ENCODE data around the gene CAMK1G. TPM values are rescaled to one million over a fixed set of nuclear protein-coding genes. Genes with fewer than 3 reads are reported as not detected.

Gene CAMK1G
- total RNA-seq, 1 experiment from 2014 or later, result not detected

DNA sequence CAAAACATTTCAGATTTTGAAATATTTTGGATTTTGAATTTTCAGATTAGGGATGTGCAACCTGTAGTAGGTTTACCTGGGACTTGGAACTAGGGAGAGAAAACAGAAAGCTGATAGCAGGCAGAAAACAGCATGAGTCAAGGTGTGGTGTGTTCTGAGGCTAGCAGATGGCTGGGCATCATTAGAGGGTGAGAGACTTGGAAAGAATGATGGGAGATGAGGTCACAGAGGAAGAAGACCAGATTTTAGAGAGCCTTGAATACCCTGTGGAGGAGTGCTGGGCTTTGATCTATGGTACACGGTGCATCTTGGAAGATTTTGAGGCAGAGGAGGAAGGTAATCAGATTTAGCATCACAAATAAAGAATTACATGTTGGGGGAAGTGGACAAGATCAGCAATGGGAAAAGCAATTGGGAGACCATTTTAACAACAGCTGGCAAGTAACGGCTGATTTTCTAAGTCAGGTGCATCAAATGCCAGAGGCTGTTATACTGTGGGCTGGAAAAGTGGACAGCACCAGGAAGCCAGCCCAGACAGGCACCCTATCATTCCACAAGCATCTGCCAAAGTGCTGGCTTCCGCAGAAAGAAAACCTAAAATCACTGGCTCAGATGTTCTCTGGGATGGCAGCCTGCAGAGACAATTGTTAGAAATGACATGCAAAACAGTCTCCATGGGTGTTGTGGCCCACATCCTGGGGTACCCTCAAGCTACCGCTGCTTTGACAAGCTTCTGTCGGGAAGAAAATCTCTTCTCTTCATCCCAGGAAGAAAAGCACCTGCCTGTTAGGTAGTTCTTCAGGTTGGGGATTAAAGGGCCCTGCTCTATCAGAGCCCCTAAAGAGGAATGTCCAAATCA, 30.9 kb upstream of the CAMK1G start:
- intact Hi-C loops (cut with micrococcal nuclease; ENCODE audit: unreplicated experiment), result no loop called here
- Mint-ChIP-seq H3K4me3 (ENCODE audit: unreplicated experiment) (no peak overlapping the region), H3K9me3 (ENCODE audit: unreplicated experiment) (no peaks in the 10 kb centered on the region), H3K36me3 (ENCODE audit: insufficient read depth, unreplicated experiment) (no peaks in the 10 kb centered on the region), H3K27ac (ENCODE audit: unreplicated experiment) (no peak overlapping the region), H3K27me3 (ENCODE audit: insufficient read depth, unreplicated experiment) (no peaks in the 10 kb centered on the region), H3K4me1 (ENCODE audit: low read depth, unreplicated experiment) (no peaks in the 10 kb centered on the region)
- ChIA-PET POLR2A (no interaction called here), CTCF (no interaction called here)
- no TSS peak for BruUV-seq (replicated peaks)
- Histone ChIP-seq H3K4me3 (ENCODE audit: low read depth, low read length) (no peak overlapping the region), H3K36me3 (ENCODE audit: control insufficient read depth, insufficient read depth, low read length) (no peaks in the 10 kb centered on the region), H3K27me3 (replicated peaks; ENCODE audit: control insufficient read depth, insufficient read depth, low read length) (no peaks in the 10 kb centered on the region), H3K9me3 (no peaks in the 10 kb centered on the region), H3K4me1 (peaks cover 10% of the 10 kb centered on the region)
- TF ChIP-seq, protein P1, sequence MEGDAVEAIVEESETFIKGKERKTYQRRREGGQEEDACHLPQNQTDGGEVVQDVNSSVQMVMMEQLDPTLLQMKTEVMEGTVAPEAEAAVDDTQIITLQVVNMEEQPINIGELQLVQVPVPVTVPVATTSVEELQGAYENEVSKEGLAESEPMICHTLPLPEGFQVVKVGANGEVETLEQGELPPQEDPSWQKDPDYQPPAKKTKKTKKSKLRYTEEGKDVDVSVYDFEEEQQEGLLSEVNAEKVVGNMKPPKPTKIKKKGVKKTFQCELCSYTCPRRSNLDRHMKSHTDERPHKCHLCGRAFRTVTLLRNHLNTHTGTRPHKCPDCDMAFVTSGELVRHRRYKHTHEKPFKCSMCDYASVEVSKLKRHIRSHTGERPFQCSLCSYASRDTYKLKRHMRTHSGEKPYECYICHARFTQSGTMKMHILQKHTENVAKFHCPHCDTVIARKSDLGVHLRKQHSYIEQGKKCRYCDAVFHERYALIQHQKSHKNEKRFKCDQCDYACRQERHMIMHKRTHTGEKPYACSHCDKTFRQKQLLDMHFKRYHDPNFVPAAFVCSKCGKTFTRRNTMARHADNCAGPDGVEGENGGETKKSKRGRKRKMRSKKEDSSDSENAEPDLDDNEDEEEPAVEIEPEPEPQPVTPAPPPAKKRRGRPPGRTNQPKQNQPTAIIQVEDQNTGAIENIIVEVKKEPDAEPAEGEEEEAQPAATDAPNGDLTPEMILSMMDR (IDR thresholded peaks at IDR 0.05; ENCODE audit: insufficient read depth in 1 of 2, low read depth in 1 of 2, low read length in 1 of 2, severe bottlenecking in 1 of 2, unreplicated experiment in 1 of 2), result no peak
- DNase-seq, result no peak

DNA sequence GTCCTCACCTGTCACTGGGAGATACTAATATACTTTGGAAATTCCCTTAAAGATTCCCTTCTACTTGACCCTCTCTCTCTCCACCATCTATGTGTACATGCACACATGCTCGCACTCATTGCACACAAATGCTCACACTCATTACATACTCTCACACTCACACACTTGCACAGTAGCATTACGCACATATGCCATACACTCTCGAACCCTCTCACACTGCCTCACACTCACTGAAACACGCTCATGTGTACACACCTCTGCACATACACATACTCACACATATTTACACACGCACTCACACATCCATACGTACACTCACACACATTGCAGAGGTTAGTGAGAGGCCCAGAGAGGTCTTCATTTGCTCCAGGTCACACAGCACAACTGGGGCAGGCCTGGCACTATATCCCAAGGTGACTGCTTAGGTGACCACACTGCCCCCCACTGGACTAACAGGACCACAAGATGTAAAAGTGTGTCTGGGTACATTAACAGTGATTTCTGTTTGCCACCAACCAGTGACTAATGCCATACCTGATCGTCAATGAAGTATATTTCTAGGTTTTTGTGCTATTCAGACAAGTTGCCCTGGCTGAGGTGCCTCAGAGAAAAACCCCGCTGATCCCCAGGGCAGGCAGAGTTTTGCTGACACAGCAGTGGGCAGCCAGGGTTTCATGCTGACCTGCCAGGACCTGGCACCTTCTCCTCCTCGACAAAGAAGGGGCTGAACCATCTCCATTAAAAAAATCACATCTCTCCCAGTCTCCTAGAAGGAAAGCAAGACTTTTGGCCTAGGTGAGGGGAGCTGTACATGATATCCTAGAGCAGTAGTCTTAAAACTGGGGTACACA, 28.5 kb upstream of the CAMK1G start:
- Histone ChIP-seq H3K9me3 (no peaks in the 10 kb centered on the region), H3K4me3 (ENCODE audit: low read depth, low read length) (no peak overlapping the region), H3K27me3 (replicated peaks; ENCODE audit: control insufficient read depth, insufficient read depth, low read length) (no peaks in the 10 kb centered on the region), H3K4me1 (peaks cover 3% of the 10 kb centered on the region), H3K36me3 (ENCODE audit: control insufficient read depth, insufficient read depth, low read length) (no peaks in the 10 kb centered on the region)
- DNase-seq, result no peak
- TF ChIP-seq, protein P1 (IDR thresholded peaks at IDR 0.05; ENCODE audit: insufficient read depth in 1 of 2, low read depth in 1 of 2, low read length in 1 of 2, severe bottlenecking in 1 of 2, unreplicated experiment in 1 of 2), result no peak
- Mint-ChIP-seq H3K9me3 (ENCODE audit: unreplicated experiment) (no peaks in the 10 kb centered on the region), H3K36me3 (ENCODE audit: insufficient read depth, unreplicated experiment) (no peaks in the 10 kb centered on the region), H3K27me3 (ENCODE audit: insufficient read depth, unreplicated experiment) (no peaks in the 10 kb centered on the region), H3K4me3 (ENCODE audit: unreplicated experiment) (no peak overlapping the region), H3K27ac (ENCODE audit: unreplicated experiment) (no peak overlapping the region), H3K4me1 (ENCODE audit: low read depth, unreplicated experiment) (no peaks in the 10 kb centered on the region)
- CTCF ChIA-PET, result no interaction called here
- BruUV-seq (replicated peaks), result no TSS peak
- POLR2A ChIA-PET, result no interaction called here
- intact Hi-C loops (cut with micrococcal nuclease; ENCODE audit: unreplicated experiment), result no loop called here

DNA sequence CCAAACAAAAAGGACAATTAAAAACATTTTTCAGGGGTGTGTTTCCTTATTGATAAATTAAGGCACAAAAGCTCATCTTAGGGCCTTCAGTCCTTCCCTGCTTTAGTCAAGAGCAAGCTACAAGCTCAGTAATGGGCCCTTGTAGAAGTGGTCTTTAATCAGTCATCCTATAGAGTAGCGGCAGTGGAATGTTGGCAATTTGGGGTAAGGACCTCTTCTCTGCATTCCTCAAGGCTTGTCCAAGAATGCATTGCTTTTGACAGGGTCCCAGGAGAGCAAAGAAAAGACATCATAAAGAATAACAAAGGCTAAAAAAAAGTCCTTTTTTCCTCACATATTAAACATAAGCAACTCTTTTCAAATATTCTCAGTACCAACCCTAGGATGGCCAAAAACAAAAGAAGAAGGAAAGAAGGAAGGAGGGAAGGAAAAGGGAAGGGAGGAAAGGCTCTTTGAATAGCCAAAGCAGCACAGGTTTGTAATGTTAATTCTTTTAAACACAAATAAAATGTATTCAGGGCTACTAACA, 27.3 kb upstream of the CAMK1G start:
- POLR2A ChIA-PET, result no interaction called here
- no peaks in the 10 kb centered on the region for H3K9me3 ChIP-seq
- TF ChIP-seq, protein P1 (IDR thresholded peaks at IDR 0.05; ENCODE audit: insufficient read depth in 1 of 2, low read depth in 1 of 2, low read length in 1 of 2, severe bottlenecking in 1 of 2, unreplicated experiment in 1 of 2), result no peak
- intact Hi-C loops (cut with micrococcal nuclease; ENCODE audit: unreplicated experiment), result no loop called here
- H3K27me3 ChIP-seq (replicated peaks; ENCODE audit: control insufficient read depth, insufficient read depth, low read length), result no peaks in the 10 kb centered on the region
- Mint-ChIP-seq H3K4me1 (ENCODE audit: low read depth, unreplicated experiment) (no peaks in the 10 kb centered on the region), H3K27me3 (ENCODE audit: insufficient read depth, unreplicated experiment) (no peaks in the 10 kb centered on the region), H3K4me3 (ENCODE audit: unreplicated experiment) (no peak overlapping the region), H3K9me3 (ENCODE audit: unreplicated experiment) (no peaks in the 10 kb centered on the region), H3K27ac (ENCODE audit: unreplicated experiment) (no peak overlapping the region), H3K36me3 (ENCODE audit: insufficient read depth, unreplicated experiment) (no peaks in the 10 kb centered on the region)
- CTCF ChIA-PET, result no interaction called here
- DNase-seq, result no peak
- no peak overlapping the region for H3K4me3 ChIP-seq (ENCODE audit: low read depth, low read length)
- no peaks in the 10 kb centered on the region for H3K36me3 ChIP-seq (ENCODE audit: control insufficient read depth, insufficient read depth, low read length)
- no TSS peak for BruUV-seq (replicated peaks)
- no peaks in the 10 kb centered on the region for H3K4me1 ChIP-seq

Data from Caco-2 (cell line).